ENCODE data around the gene SLC16A2.

GRCh38 chrX:74536832-74537371 lies 115.6 kb downstream of the SLC16A2 start:
- TF ChIP-seq CTCF (IDR thresholded peaks at IDR 0.05) = peak in 1 of 4 donors; percentile 11
- TF ChIP-seq POLR2A (IDR thresholded peaks at IDR 0.05) = no peak

Measured in right lobe of liver (tissue), 4 donors.